ENCODE results near the gene MYH13. TPM values are rescaled to one million over a fixed set of nuclear protein-coding genes. Genes with fewer than 3 reads are reported as not detected.

The MYH13 gene
- total and polyA plus RNA-seq, 9 of the 15 experiments (the other 6 are each of a cell fraction or from before 2014, with no cell fraction given), result 0.01 TPM; not detected in 8

DNA sequence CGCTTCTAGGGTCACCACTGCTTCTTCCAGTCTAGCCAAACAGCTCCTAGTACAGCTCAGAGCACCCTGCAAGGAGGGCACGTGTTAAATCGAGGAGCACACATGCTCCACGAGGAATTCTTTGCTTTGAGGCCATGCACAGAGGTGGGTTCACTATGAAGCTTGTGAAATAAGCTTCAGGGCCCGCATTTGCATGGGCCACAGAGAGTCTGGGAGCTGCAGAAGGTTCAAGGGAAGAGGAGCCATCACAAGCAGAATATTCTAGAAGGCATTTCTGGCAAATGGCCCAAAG, 55.3 kb downstream of the MYH13 start (continued):
- TF ChIP-seq, protein P1, sequence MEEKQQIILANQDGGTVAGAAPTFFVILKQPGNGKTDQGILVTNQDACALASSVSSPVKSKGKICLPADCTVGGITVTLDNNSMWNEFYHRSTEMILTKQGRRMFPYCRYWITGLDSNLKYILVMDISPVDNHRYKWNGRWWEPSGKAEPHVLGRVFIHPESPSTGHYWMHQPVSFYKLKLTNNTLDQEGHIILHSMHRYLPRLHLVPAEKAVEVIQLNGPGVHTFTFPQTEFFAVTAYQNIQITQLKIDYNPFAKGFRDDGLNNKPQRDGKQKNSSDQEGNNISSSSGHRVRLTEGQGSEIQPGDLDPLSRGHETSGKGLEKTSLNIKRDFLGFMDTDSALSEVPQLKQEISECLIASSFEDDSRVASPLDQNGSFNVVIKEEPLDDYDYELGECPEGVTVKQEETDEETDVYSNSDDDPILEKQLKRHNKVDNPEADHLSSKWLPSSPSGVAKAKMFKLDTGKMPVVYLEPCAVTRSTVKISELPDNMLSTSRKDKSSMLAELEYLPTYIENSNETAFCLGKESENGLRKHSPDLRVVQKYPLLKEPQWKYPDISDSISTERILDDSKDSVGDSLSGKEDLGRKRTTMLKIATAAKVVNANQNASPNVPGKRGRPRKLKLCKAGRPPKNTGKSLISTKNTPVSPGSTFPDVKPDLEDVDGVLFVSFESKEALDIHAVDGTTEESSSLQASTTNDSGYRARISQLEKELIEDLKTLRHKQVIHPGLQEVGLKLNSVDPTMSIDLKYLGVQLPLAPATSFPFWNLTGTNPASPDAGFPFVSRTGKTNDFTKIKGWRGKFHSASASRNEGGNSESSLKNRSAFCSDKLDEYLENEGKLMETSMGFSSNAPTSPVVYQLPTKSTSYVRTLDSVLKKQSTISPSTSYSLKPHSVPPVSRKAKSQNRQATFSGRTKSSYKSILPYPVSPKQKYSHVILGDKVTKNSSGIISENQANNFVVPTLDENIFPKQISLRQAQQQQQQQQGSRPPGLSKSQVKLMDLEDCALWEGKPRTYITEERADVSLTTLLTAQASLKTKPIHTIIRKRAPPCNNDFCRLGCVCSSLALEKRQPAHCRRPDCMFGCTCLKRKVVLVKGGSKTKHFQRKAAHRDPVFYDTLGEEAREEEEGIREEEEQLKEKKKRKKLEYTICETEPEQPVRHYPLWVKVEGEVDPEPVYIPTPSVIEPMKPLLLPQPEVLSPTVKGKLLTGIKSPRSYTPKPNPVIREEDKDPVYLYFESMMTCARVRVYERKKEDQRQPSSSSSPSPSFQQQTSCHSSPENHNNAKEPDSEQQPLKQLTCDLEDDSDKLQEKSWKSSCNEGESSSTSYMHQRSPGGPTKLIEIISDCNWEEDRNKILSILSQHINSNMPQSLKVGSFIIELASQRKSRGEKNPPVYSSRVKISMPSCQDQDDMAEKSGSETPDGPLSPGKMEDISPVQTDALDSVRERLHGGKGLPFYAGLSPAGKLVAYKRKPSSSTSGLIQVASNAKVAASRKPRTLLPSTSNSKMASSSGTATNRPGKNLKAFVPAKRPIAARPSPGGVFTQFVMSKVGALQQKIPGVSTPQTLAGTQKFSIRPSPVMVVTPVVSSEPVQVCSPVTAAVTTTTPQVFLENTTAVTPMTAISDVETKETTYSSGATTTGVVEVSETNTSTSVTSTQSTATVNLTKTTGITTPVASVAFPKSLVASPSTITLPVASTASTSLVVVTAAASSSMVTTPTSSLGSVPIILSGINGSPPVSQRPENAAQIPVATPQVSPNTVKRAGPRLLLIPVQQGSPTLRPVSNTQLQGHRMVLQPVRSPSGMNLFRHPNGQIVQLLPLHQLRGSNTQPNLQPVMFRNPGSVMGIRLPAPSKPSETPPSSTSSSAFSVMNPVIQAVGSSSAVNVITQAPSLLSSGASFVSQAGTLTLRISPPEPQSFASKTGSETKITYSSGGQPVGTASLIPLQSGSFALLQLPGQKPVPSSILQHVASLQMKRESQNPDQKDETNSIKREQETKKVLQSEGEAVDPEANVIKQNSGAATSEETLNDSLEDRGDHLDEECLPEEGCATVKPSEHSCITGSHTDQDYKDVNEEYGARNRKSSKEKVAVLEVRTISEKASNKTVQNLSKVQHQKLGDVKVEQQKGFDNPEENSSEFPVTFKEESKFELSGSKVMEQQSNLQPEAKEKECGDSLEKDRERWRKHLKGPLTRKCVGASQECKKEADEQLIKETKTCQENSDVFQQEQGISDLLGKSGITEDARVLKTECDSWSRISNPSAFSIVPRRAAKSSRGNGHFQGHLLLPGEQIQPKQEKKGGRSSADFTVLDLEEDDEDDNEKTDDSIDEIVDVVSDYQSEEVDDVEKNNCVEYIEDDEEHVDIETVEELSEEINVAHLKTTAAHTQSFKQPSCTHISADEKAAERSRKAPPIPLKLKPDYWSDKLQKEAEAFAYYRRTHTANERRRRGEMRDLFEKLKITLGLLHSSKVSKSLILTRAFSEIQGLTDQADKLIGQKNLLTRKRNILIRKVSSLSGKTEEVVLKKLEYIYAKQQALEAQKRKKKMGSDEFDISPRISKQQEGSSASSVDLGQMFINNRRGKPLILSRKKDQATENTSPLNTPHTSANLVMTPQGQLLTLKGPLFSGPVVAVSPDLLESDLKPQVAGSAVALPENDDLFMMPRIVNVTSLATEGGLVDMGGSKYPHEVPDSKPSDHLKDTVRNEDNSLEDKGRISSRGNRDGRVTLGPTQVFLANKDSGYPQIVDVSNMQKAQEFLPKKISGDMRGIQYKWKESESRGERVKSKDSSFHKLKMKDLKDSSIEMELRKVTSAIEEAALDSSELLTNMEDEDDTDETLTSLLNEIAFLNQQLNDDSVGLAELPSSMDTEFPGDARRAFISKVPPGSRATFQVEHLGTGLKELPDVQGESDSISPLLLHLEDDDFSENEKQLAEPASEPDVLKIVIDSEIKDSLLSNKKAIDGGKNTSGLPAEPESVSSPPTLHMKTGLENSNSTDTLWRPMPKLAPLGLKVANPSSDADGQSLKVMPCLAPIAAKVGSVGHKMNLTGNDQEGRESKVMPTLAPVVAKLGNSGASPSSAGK (IDR thresholded peaks at IDR 0.05), result peak; percentile 63
- TF ChIP-seq FUS (optimal IDR thresholded peaks at IDR 0.05; ENCODE audit: low read depth, low read length) (no peak), BDP1 (IDR thresholded peaks at IDR 0.05; ENCODE audit: insufficient read depth, insufficient read length) (no peak), POLR3A (IDR thresholded peaks at IDR 0.05; ENCODE audit: borderline replicate concordance, extremely low read depth, insufficient read depth, insufficient read length) (no peak), E2F3 (CRISPR knock-in tag; IDR thresholded peaks at IDR 0.05) (no peak), NR1H2 (CRISPR knock-in tag; IDR thresholded peaks at IDR 0.05) (no peak), ZFP30 (CRISPR knock-in tag; IDR thresholded peaks at IDR 0.05; ENCODE audit: borderline replicate concordance) (no peak), ZNF316 (IDR thresholded peaks at IDR 0.05) (no peak), L3MBTL2 (IDR thresholded peaks at IDR 0.05) (0 out of 2 replicates have a peak, but pooled peaks have one; percentile 43), GABPB1 (CRISPR knock-in tag; IDR thresholded peaks at IDR 0.05) (no peak), ZNF212 (CRISPR knock-in tag; IDR thresholded peaks at IDR 0.05) (no peak), BRCA1 (IDR thresholded peaks at IDR 0.05) (no peak), BRCA1 (CRISPR knock-in tag; IDR thresholded peaks at IDR 0.05) (no peak)
- TF ChIP-seq, protein P2, sequence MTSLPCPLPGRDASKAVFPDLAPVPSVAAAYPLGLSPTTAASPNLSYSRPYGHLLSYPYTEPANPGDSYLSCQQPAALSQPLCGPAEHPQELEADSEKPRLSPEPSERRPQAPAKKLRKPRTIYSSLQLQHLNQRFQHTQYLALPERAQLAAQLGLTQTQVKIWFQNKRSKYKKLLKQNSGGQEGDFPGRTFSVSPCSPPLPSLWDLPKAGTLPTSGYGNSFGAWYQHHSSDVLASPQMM (CRISPR knock-in tag; IDR thresholded peaks at IDR 0.05), result no peak
